OCI-LY7 (cell line): ENCODE data around the gene PPP4R3C. TPM values are rescaled to one million over a fixed set of nuclear protein-coding genes. Genes with fewer than 3 reads are reported as not detected.
"Not testable (repeated sequence)": the region's sequence is repeated elsewhere in the genome, so short reads cannot be mapped to it uniquely, and the experiment has no call there.

Experiments used
- BruUV-seq: library from RNA; stranded (reverse); fragments of 400-500 nt; replicated peaks from 2 replicates; lab custom pipeline; 2021; lab: Mats Ljungman, UMichigan
- CTCF ChIA-PET: fragments of 300-600 bp; sonication (Branson Sonifier 250); formaldehyde crosslinking; loops from one replicate; lab custom pipeline; 2022; ENCODE audit warnings: antibody characterized with exemption; ENCODE audit not compliant: unreplicated experiment; lab: Charles Lee
- POLR2A ChIA-PET: fragments of 300-600 bp; sonication (Branson Sonifier 250); formaldehyde crosslinking; loops from one replicate; lab custom pipeline; 2022; ENCODE audit warnings: antibody characterized with exemption; lab: Charles Lee
- DNase-seq: peaks from one replicate; pipeline ENCODE4 v3.0.0-alpha.2; 2015; ENCODE audit warnings: low spot score
- H2AFZ ChIP-seq: fragments of 200-600 bp; sonication (generic), shearing (Covaris generic); 2 replicates; pipeline ENCODE4 v1.6.1; 2014; ENCODE audit warnings: mild to moderate bottlenecking, antibody characterized with exemption, low read length, moderate library complexity
- H3K27ac ChIP-seq: fragments of 200-600 bp; sonication (generic); 2 replicates; pipeline ENCODE4 v1.5.1; 2014; ENCODE audit warnings: mixed run types, low read depth, mild to moderate bottlenecking, moderate library complexity, low read length, inconsistent platforms; ENCODE audit not compliant: poor library complexity, severe bottlenecking
- H3K36me3 ChIP-seq: fragments of 200-600 bp; sonication (generic); 2 replicates; pipeline ENCODE4 v1.6.1; 2014; ENCODE audit warnings: mild to moderate bottlenecking, antibody characterized with exemption, low read length, moderate library complexity, mixed read lengths; ENCODE audit not compliant: insufficient read depth
- H3K4me1 ChIP-seq: fragments of 200-600 bp; sonication (generic); 2 replicates; pipeline ENCODE4 v1.5.1; 2014; ENCODE audit warnings: mild to moderate bottlenecking, low read length; ENCODE audit not compliant: insufficient read depth, poor library complexity, severe bottlenecking
- H3K4me2 ChIP-seq: fragments of 200-600 bp; sonication (generic); 2 replicates; pipeline ENCODE4 v1.6.1; 2014; ENCODE audit warnings: mild to moderate bottlenecking, low read length
- H3K4me3 ChIP-seq: fragments of 200-600 bp; sonication (generic); 2 replicates; pipeline ENCODE4 v1.5.1; 2014; ENCODE audit warnings: mild to moderate bottlenecking, low read depth, low read length; ENCODE audit not compliant: poor library complexity, severe bottlenecking
- H3K79me2 ChIP-seq: fragments of 200-600 bp; sonication (generic); 2 replicates; pipeline ENCODE4 v1.6.1; 2016; ENCODE audit warnings: low read depth, mild to moderate bottlenecking, low read length, moderate library complexity, mixed read lengths; ENCODE audit not compliant: insufficient read depth
- H3K9me2 ChIP-seq: fragments of 200-600 bp; sonication (generic); 2 replicates; pipeline ENCODE4 v1.6.1; 2016; ENCODE audit warnings: mild to moderate bottlenecking, low read length, mixed read lengths; ENCODE audit not compliant: insufficient read depth
- H3K9me3 ChIP-seq: fragments of 200-600 bp; sonication (generic); 2 replicates; pipeline ENCODE4 v1.6.1; 2014; ENCODE audit warnings: mild to moderate bottlenecking, mixed run types, low read length, mixed read lengths
- H4K20me1 ChIP-seq: fragments of 200-600 bp; sonication (generic); 2 replicates; pipeline ENCODE4 v1.6.1; 2014; ENCODE audit warnings: mild to moderate bottlenecking, antibody characterized with exemption, low read length, moderate library complexity, mixed read lengths; ENCODE audit not compliant: insufficient read depth
- EZH2phosphoT487 ChIP-seq: fragments of 200-600 bp; sonication (generic); IDR thresholded peaks from 2 replicates; pipeline ENCODE4 v1.6.1; 2018; ENCODE audit warnings: low read depth, borderline replicate concordance, mild to moderate bottlenecking, mixed run types, antibody characterized with exemption, low read length, moderate library complexity, mixed read lengths
- intact Hi-C: fragments of 100-400 bp; cut with micrococcal nuclease; formaldehyde crosslinking; loops from one replicate; pipeline ENCODE4 v1.10.0; 2022; ENCODE audit not compliant: unreplicated experiment
- total RNA-seq, 2 experiments: library from RNA; depleted of rRNA in 1 of 2; stranded (reverse); fragments of >200 nt in 1 of 2; shearing (Covaris generic) in 1 of 2; gene quantifications; 2 replicates each; pipeline ENCODE4 v1.2.3, GENCODE V29; 2014 to 2022
- TF ChIP-seq, protein P1 (sequence below): fragments of 200-600 bp; sonication (generic); conservative IDR thresholded peaks from 2 replicates; pipeline ENCODE4 v1.5.1; 2014; ENCODE audit warnings: mild to moderate bottlenecking, antibody characterized with exemption, low read length, moderate library complexity, mixed read lengths

Gene PPP4R3C
- total RNA-seq, 2 experiments from 2014 or later, result not detected

- no peak for TF ChIP-seq EZH2phosphoT487
- TF ChIP-seq, protein P1, sequence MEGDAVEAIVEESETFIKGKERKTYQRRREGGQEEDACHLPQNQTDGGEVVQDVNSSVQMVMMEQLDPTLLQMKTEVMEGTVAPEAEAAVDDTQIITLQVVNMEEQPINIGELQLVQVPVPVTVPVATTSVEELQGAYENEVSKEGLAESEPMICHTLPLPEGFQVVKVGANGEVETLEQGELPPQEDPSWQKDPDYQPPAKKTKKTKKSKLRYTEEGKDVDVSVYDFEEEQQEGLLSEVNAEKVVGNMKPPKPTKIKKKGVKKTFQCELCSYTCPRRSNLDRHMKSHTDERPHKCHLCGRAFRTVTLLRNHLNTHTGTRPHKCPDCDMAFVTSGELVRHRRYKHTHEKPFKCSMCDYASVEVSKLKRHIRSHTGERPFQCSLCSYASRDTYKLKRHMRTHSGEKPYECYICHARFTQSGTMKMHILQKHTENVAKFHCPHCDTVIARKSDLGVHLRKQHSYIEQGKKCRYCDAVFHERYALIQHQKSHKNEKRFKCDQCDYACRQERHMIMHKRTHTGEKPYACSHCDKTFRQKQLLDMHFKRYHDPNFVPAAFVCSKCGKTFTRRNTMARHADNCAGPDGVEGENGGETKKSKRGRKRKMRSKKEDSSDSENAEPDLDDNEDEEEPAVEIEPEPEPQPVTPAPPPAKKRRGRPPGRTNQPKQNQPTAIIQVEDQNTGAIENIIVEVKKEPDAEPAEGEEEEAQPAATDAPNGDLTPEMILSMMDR, result no peak
- no peak for DNase-seq
- POLR2A ChIA-PET, result no interaction called here
- intact Hi-C loops, result no loop called here
- H3K4me2 ChIP-seq, result no peak overlapping the region
- no peak overlapping the region for H3K4me3 ChIP-seq
- no peaks in the 10 kb centered on the region for H4K20me1 ChIP-seq
- no peak overlapping the region for H2AFZ ChIP-seq
- H3K27ac ChIP-seq, result no peak overlapping the region
- CTCF ChIA-PET, result no interaction called here
- H3K9me3 ChIP-seq, result no peaks in the 10 kb centered on the region
- no TSS peak for BruUV-seq
- no peaks in the 10 kb centered on the region for H3K9me2 ChIP-seq
- H3K79me2 ChIP-seq, result no peaks in the 10 kb centered on the region
- H3K4me1 ChIP-seq, result no peaks in the 10 kb centered on the region
- H3K36me3 ChIP-seq, result no peaks in the 10 kb centered on the region
These were observed 16.7 kb downstream of the PPP4R3C start for GRCh38 chrX:27446423-27446822.

- Histone ChIP-seq H3K36me3 (no peaks in the 10 kb centered on the region), H3K4me2 (no peak overlapping the region), H3K9me2 (no peaks in the 10 kb centered on the region), H3K4me1 (no peaks in the 10 kb centered on the region), H3K79me2 (no peaks in the 10 kb centered on the region), H4K20me1 (no peaks in the 10 kb centered on the region), H3K9me3 (no peaks in the 10 kb centered on the region), H3K4me3 (no peak overlapping the region), H2AFZ (no peak overlapping the region), H3K27ac (no peak overlapping the region)
- BruUV-seq, result no TSS peak
- ChIA-PET POLR2A (interaction anchor here (0.5 kb wide), 1 partner anchor 88 kb away, joined by 4 read pairs; no protein-coding TSS in a partner anchor), CTCF (no interaction called here)
- no peak for DNase-seq
- TF ChIP-seq EZH2phosphoT487, result no peak
- TF ChIP-seq, protein P1, result no peak
- intact Hi-C loops, result no loop called here
These were observed 17.7 kb downstream of the PPP4R3C start for GRCh38 chrX:27445438-27445837.

DNA sequence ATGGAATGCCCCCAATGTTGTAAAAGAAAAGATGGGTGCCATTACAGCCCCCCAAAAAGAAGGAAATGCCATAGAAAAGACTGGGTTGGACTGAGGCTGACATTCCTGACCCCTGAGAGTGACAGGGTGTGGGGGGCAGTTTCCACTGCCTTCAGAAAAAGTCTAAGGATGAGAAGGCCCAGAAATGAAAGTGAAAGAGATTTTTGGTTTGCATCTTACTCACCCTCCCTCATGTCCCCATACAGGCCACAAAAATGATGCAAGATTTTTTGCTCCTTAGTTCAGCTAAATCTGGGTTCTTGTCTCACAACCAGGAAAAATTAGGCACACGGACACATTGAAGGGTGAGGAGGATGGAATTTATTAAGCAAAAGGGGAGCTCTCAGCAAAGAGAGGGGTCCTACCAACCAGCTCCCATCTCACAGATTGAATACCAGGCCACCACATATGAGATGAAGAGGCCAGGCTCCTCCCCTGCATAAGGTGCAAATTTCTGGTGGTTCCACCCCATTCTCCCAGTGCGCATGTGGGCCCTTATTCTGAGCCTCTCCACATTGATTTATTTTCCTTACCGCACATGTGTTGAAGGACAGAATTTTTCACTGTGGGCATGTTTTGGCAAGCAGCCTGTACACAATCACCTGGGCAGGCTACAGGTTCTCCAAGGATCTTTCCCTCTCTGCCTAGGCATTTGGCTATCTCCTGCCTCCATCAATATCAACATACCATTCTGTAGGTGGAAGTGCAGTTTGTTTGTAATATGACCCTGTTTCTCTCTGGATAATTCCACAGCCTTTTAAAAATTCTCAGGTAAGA, 18.8 kb downstream of the PPP4R3C start:
- Histone ChIP-seq H4K20me1 (no peaks in the 10 kb centered on the region), H3K9me3 (no peaks in the 10 kb centered on the region), H2AFZ (no peak overlapping the region), H3K4me2 (no peak overlapping the region), H3K9me2 (no peaks in the 10 kb centered on the region), H3K4me1 (no peaks in the 10 kb centered on the region), H3K27ac (no peak overlapping the region), H3K79me2 (no peaks in the 10 kb centered on the region), H3K4me3 (no peak overlapping the region), H3K36me3 (no peaks in the 10 kb centered on the region)
- intact Hi-C loops, result no loop called here
- BruUV-seq, result no TSS peak
- no peak for DNase-seq
- CTCF ChIA-PET, result no interaction called here
- POLR2A ChIA-PET, result no interaction called here
- TF ChIP-seq EZH2phosphoT487, result no peak
- TF ChIP-seq, protein P1, result no peak

DNA sequence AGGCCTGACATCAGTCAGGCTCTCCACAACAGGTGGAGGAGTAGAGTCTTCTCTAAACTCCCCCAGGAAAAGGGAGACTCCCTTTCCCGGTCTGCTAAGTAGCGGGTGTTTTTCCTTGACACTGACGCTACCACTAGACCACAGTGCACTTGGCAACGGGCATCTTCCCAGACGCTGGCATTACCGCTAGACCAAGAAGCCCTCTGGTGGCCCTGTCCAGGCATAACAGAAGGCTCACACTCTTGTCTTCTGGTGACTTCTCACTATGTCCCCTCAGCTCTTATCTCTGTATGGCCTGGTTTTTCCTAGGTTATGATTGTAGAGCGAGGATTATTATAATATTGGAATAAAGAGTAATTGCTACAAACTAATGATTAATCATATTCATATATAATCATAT, 20.7 kb downstream of the PPP4R3C start:
- H3K9me3 ChIP-seq, CTCF ChIA-PET, POLR2A ChIA-PET, H4K20me1 ChIP-seq, H3K79me2 ChIP-seq, H3K4me1 ChIP-seq, H3K4me3 ChIP-seq, H3K4me2 ChIP-seq, BruUV-seq, H2AFZ ChIP-seq, intact Hi-C loops, H3K9me2 ChIP-seq, DNase-seq, H3K27ac ChIP-seq, H3K36me3 ChIP-seq: not testable (repeated sequence)
